Gastrocnemius medialis (tissue), 4 donors: ENCODE measurements around the gene LANCL2.

Experiments used
- POLR2A ChIP-seq, 2 donors: fragments of 450-650 bp; IDR thresholded peaks; one replicate each; pipeline ENCODE4 v1.6.1; 2017; ENCODE audit warnings: antibody characterized with exemption in 2 of 2, mild to moderate bottlenecking in 2 of 2, moderate library complexity in 2 of 2
- TF ChIP-seq, protein P1 (sequence below), 5 experiments: fragments of 450-650 bp in 3 of 5; fragments of 200-600 bp in 2 of 5; sonication (generic) in 2 of 5; IDR thresholded peaks in 4 of 5; conservative IDR thresholded peaks in 1 of 5; 1 replicate in 4 of 5; 2 replicates in 1 of 5; pipeline ENCODE4 v1.5.1; 2016 to 2019; ENCODE audit warnings: antibody characterized with exemption in 5 of 5, mild to moderate bottlenecking in 3 of 5, moderate library complexity in 3 of 5

DNA sequence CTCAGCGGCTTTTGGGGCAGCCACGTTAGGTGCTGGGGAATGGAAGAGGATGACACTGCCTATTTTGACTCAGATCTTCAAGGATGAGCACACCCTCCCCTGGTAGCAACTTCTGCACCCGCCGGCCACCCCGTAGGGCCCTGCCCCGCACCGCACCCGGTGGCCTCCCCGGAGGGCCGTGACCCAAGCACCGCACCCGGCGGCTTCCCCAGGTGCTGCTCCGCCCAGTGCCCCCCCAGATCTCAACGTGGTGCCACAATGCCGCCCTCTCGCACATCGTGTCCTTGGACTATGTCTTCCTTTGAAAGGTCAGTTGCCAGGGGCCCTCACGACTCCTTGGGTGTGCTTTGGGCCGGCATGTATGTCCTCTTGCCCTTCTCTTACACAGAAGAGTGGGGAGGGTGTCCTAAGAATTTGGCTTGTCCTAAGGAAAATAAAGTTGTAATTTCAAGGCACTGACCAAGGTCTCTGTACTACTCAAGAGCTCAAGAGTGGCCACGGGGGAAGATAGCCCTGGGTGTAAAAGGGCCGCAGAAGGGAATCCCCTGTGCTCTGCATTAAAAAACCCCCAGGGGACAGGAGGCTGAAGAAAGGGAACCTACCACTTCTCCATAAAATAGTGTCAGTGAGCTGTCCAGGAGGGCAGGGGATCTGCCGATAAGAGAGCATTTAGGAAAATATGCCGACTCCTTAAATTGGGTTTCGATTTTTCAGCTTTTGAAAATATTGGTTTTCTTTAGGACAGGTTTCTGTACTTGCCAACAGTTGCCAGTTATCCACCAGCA is 1.6 kb upstream of the LANCL2 start:
- no peak for TF ChIP-seq POLR2A (IDR thresholded peaks at IDR 0.05)
- TF ChIP-seq, protein P1, sequence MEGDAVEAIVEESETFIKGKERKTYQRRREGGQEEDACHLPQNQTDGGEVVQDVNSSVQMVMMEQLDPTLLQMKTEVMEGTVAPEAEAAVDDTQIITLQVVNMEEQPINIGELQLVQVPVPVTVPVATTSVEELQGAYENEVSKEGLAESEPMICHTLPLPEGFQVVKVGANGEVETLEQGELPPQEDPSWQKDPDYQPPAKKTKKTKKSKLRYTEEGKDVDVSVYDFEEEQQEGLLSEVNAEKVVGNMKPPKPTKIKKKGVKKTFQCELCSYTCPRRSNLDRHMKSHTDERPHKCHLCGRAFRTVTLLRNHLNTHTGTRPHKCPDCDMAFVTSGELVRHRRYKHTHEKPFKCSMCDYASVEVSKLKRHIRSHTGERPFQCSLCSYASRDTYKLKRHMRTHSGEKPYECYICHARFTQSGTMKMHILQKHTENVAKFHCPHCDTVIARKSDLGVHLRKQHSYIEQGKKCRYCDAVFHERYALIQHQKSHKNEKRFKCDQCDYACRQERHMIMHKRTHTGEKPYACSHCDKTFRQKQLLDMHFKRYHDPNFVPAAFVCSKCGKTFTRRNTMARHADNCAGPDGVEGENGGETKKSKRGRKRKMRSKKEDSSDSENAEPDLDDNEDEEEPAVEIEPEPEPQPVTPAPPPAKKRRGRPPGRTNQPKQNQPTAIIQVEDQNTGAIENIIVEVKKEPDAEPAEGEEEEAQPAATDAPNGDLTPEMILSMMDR (IDR thresholded peaks at IDR 0.05 in 4 of 5, conservative IDR thresholded peaks at IDR 0.05 in 1 of 5): no peak
